Caco-2 (cell line): ENCODE results near the gene TNFSF13B. TPM values are rescaled to one million over a fixed set of nuclear protein-coding genes. Genes with fewer than 3 reads are reported as not detected.

ENCODE experiments used
- BruUV-seq: library from RNA; stranded (reverse); fragments of 400-500 nt; replicated peaks from 2 replicates; lab custom pipeline; 2021; lab: Mats Ljungman, UMichigan
- CTCF ChIA-PET: fragments of 300-600 bp; sonication (Branson Sonifier 250); formaldehyde crosslinking; loops from one replicate; lab custom pipeline; 2022; ENCODE audit warnings: antibody characterized with exemption; lab: Charles Lee
- POLR2A ChIA-PET: fragments of 300-600 bp; sonication (Branson Sonifier 250); formaldehyde crosslinking; loops from one replicate; lab custom pipeline; 2022; ENCODE audit warnings: antibody characterized with exemption; lab: Charles Lee
- DNase-seq, 2 experiments: peaks; one replicate each; pipeline versions ENCODE4 v3.0.0 to v3.0.0-alpha.2; 2020 to 2022
- H3K27me3 ChIP-seq: replicated peaks from 2 replicates; pipeline ENCODE4 v1.6.0; 2011; ENCODE audit warnings: low read length; ENCODE audit not compliant: control insufficient read depth, insufficient read depth
- H3K36me3 ChIP-seq: 2 replicates; pipeline ENCODE4 v1.5.1; 2011; ENCODE audit warnings: low read length; ENCODE audit not compliant: control insufficient read depth, insufficient read depth
- H3K4me1 ChIP-seq: fragments of 250-450 bp; sonication (Bioruptor Pico); 2 replicates; pipeline ENCODE4 v1.5.1; 2020; ENCODE audit warnings: mild to moderate bottlenecking
- H3K4me3 ChIP-seq: 2 replicates; pipeline ENCODE4 v1.5.1; 2011; ENCODE audit warnings: low read depth, mild to moderate bottlenecking, control low read depth, low read length
- H3K9me3 ChIP-seq: fragments of 250-450 bp; sonication (Bioruptor Pico); 2 replicates; pipeline ENCODE4 v1.5.1; 2020; ENCODE audit warnings: mild to moderate bottlenecking, moderate library complexity
- H3K27ac Mint-ChIP-seq: one replicate; pipeline ENCODE4 v1.8.0; 2022; ENCODE audit warnings: mixed read lengths; ENCODE audit not compliant: unreplicated experiment
- H3K27me3 Mint-ChIP-seq: one replicate; pipeline ENCODE4 v1.8.0; 2022; ENCODE audit warnings: mixed read lengths; ENCODE audit not compliant: insufficient read depth, unreplicated experiment
- H3K36me3 Mint-ChIP-seq: one replicate; pipeline ENCODE4 v1.8.0; 2022; ENCODE audit warnings: mild to moderate bottlenecking, mixed read lengths; ENCODE audit not compliant: insufficient read depth, unreplicated experiment
- H3K4me1 Mint-ChIP-seq: one replicate; pipeline ENCODE4 v1.8.0; 2022; ENCODE audit warnings: low read depth, mixed read lengths; ENCODE audit not compliant: unreplicated experiment
- H3K4me3 Mint-ChIP-seq: one replicate; pipeline ENCODE4 v1.8.0; 2022; ENCODE audit warnings: mild to moderate bottlenecking, moderate library complexity, mixed read lengths; ENCODE audit not compliant: unreplicated experiment
- H3K9me3 Mint-ChIP-seq: one replicate; pipeline ENCODE4 v1.8.0; 2022; ENCODE audit warnings: mixed read lengths; ENCODE audit not compliant: unreplicated experiment
- CTCF ChIP-seq, 2 experiments: fragments of 200-600 bp in 1 of 2; IDR thresholded peaks; 1 replicate in 1 of 2; 2 replicates in 1 of 2; pipeline versions ENCODE4 v1.5.1 to v1.8.0; 2011 to 2022; ENCODE audit warnings: antibody characterized with exemption in 1 of 2, control low read depth in 1 of 2, inconsistent platforms in 1 of 2, low read depth in 1 of 2, low read length in 1 of 2, mild to moderate bottlenecking in 1 of 2, moderate library complexity in 1 of 2; ENCODE audit not compliant: insufficient read depth in 1 of 2, severe bottlenecking in 1 of 2, unreplicated experiment in 1 of 2
- intact Hi-C: fragments of 100-400 bp; cut with micrococcal nuclease; formaldehyde crosslinking; loops from one replicate; pipeline ENCODE4 v1.10.0; 2022; ENCODE audit not compliant: unreplicated experiment
- total RNA-seq: library from RNA; stranded (reverse); gene quantifications from 2 replicates; pipeline ENCODE4 v1.2.3, GENCODE V29; 2022

Gene TNFSF13B
- total RNA-seq, 1 experiment from 2014 or later = 0.41 TPM

- CTCF ChIA-PET = no interaction called here
Observed at GRCh38 chr13:108313382-108313781, 43.9 kb downstream of the TNFSF13B start.

GRCh38 chr13:108315273-108315672 is 45.8 kb downstream of the TNFSF13B start:
- Histone ChIP-seq H3K27me3 (no peaks in the 10 kb centered on the region), H3K4me1 (no peaks in the 10 kb centered on the region), H3K36me3 (no peaks in the 10 kb centered on the region), H3K4me3 (no peak overlapping the region), H3K9me3 (no peaks in the 10 kb centered on the region)
- peaks cover 11% of the 10 kb centered on the region for H3K27me3 Mint-ChIP-seq
- H3K36me3 Mint-ChIP-seq = no peaks in the 10 kb centered on the region
- no peak overlapping the region for H3K27ac Mint-ChIP-seq
- no peak for DNase-seq
- TF ChIP-seq CTCF (IDR thresholded peaks at IDR 0.05; ENCODE audit: insufficient read depth in 1 of 2, low read depth in 1 of 2, low read length in 1 of 2, severe bottlenecking in 1 of 2, unreplicated experiment in 1 of 2) = no peak
- no peaks in the 10 kb centered on the region for H3K4me1 Mint-ChIP-seq
- POLR2A ChIA-PET = no interaction called here
- H3K4me3 Mint-ChIP-seq = no peak overlapping the region
- H3K9me3 Mint-ChIP-seq = peaks cover 9% of the 10 kb centered on the region
- intact Hi-C loops = no loop called here
- BruUV-seq = no TSS peak
- CTCF ChIA-PET = no interaction called here

More at GRCh38 chr13:108313382-108313781, 43.9 kb downstream of the TNFSF13B start:
- H3K27me3 Mint-ChIP-seq = peaks cover 11% of the 10 kb centered on the region
- no peaks in the 10 kb centered on the region for H3K4me1 Mint-ChIP-seq
- intact Hi-C loops = no loop called here
- POLR2A ChIA-PET = no interaction called here
- H3K27me3 ChIP-seq = no peaks in the 10 kb centered on the region
- H3K4me1 ChIP-seq = no peaks in the 10 kb centered on the region
- BruUV-seq = no TSS peak
- no peak for TF ChIP-seq CTCF (IDR thresholded peaks at IDR 0.05; ENCODE audit: insufficient read depth in 1 of 2, low read depth in 1 of 2, low read length in 1 of 2, severe bottlenecking in 1 of 2, unreplicated experiment in 1 of 2)
- no peaks in the 10 kb centered on the region for H3K36me3 ChIP-seq
- DNase-seq = no peak
- H3K4me3 ChIP-seq = no peak overlapping the region
- H3K27ac Mint-ChIP-seq = no peak overlapping the region
- peaks cover 9% of the 10 kb centered on the region for H3K9me3 Mint-ChIP-seq
- H3K4me3 Mint-ChIP-seq = no peak overlapping the region
- H3K36me3 Mint-ChIP-seq = no peaks in the 10 kb centered on the region
- H3K9me3 ChIP-seq = peaks cover 3% of the 10 kb centered on the region; the same call in 1 of the 2 replicates

- no peak for DNase-seq
- POLR2A ChIA-PET = no interaction called here
- Mint-ChIP-seq H3K36me3 (no peaks in the 10 kb centered on the region), H3K4me3 (no peak overlapping the region), H3K27me3 (peaks cover 11% of the 10 kb centered on the region), H3K9me3 (peaks cover 9% of the 10 kb centered on the region), H3K4me1 (no peaks in the 10 kb centered on the region), H3K27ac (no peak overlapping the region)
- Histone ChIP-seq H3K36me3 (no peaks in the 10 kb centered on the region), H3K4me3 (no peak overlapping the region), H3K27me3 (no peaks in the 10 kb centered on the region), H3K9me3 (no peaks in the 10 kb centered on the region), H3K4me1 (no peaks in the 10 kb centered on the region)
- no peak for TF ChIP-seq CTCF (IDR thresholded peaks at IDR 0.05; ENCODE audit: insufficient read depth in 1 of 2, low read depth in 1 of 2, low read length in 1 of 2, severe bottlenecking in 1 of 2, unreplicated experiment in 1 of 2)
- no TSS peak for BruUV-seq
- CTCF ChIA-PET = no interaction called here
- intact Hi-C loops = no loop called here
Observed at GRCh38 chr13:108315991-108316390, 46.5 kb downstream of the TNFSF13B start.
